SK-N-SH treated with all-trans-retinoic acid at 6 μM for 48 hours (cell line): ENCODE data around the gene AKR1E2.

Experiments used
- ARNTL ChIP-seq: fragments of 450-650 bp; formaldehyde crosslinking; IDR thresholded peaks from 2 replicates; pipeline ENCODE4 v1.5.0; 2020; ENCODE audit warnings: low read depth, mild to moderate bottlenecking, moderate library complexity, borderline replicate concordance
- PATZ1 ChIP-seq: fragments of 250-450 bp; sonication (Bioruptor Pico); IDR thresholded peaks from 2 replicates; pipeline ENCODE4 v1.8.0; 2020; ENCODE audit warnings: mild to moderate bottlenecking, moderate library complexity, borderline replicate concordance
- RARB ChIP-seq: fragments of 250-450 bp; sonication (Bioruptor Pico); IDR thresholded peaks from 2 replicates; pipeline ENCODE4 v1.8.0; 2021; ENCODE audit warnings: mild to moderate bottlenecking, moderate library complexity
- ZFP3 ChIP-seq: fragments of 250-450 bp; sonication (Bioruptor Pico); IDR thresholded peaks from 2 replicates; pipeline ENCODE4 v1.5.0; 2020; ENCODE audit warnings: mild to moderate bottlenecking, moderate library complexity
- ZFP30 ChIP-seq: fragments of 450-650 bp; formaldehyde crosslinking; IDR thresholded peaks from 2 replicates; pipeline ENCODE4 v1.5.0; 2022; ENCODE audit warnings: mild to moderate bottlenecking, moderate library complexity
- ZNF8 ChIP-seq: fragments of 450-650 bp; formaldehyde crosslinking; IDR thresholded peaks from 2 replicates; pipeline ENCODE4 v1.5.0; 2020; ENCODE audit warnings: mild to moderate bottlenecking, moderate library complexity
- TF ChIP-seq, protein P1 (sequence below): fragments of 250-450 bp; sonication (Bioruptor Pico); IDR thresholded peaks from 2 replicates; pipeline ENCODE4 v1.5.1; 2020; ENCODE audit warnings: low read depth, mild to moderate bottlenecking, moderate library complexity

DNA sequence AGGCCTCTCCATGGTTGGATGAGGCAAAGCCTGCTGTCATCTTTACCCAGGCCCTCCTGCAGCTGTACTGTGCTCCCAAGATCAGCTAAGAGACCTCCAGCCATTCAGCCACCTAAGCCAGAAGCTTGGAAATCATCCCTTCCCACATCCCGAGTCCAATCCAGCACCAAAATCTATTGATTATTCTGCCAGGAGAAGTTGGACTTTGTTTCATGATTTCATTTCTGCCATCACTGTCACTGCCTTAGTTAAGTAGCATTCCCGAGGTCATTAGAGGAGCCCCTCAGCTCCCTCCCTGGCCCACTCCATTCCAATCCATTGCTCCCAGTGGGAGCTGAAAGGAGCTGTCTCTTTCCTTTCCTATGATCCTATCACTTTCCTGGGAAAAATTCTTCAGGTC is 14.1 kb downstream of the AKR1E2 start:
- no peak for TF ChIP-seq ARNTL
- no peak for TF ChIP-seq ZFP3 (CRISPR knock-in tag)
- TF ChIP-seq, protein P1, sequence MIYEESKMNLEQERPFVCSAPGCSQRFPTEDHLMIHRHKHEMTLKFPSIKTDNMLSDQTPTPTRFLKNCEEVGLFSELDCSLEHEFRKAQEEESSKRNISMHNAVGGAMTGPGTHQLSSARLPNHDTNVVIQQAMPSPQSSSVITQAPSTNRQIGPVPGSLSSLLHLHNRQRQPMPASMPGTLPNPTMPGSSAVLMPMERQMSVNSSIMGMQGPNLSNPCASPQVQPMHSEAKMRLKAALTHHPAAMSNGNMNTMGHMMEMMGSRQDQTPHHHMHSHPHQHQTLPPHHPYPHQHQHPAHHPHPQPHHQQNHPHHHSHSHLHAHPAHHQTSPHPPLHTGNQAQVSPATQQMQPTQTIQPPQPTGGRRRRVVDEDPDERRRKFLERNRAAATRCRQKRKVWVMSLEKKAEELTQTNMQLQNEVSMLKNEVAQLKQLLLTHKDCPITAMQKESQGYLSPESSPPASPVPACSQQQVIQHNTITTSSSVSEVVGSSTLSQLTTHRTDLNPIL (CRISPR knock-in tag): no peak
- no peak for TF ChIP-seq ZNF8 (CRISPR knock-in tag)
- no peak for TF ChIP-seq RARB (CRISPR knock-in tag)
- no peak for TF ChIP-seq ZFP30 (CRISPR knock-in tag)
- TF ChIP-seq PATZ1: no peak
